Adrenal gland (tissue), 5 donors: ENCODE results near the gene TSHZ2.

Experiments used
- CTCF ChIP-seq, 6 experiments: fragments of 450-650 bp in 4 of 6; fragments of 200-600 bp in 2 of 6; sonication (generic) in 1 of 6; IDR thresholded peaks; 1 replicate in 5 of 6; 2 replicates in 1 of 6; pipeline versions ENCODE4 v1.5.1 to v1.8.0; 2016 to 2021; ENCODE audit warnings: antibody characterized with exemption in 6 of 6, mild to moderate bottlenecking in 2 of 6, moderate library complexity in 1 of 6
- POLR2A ChIP-seq, 2 donors: fragments of 450-650 bp; IDR thresholded peaks; one replicate each; pipeline ENCODE4 v1.6.1; 2017; ENCODE audit warnings: antibody characterized with exemption in 2 of 2, mild to moderate bottlenecking in 2 of 2, moderate library complexity in 1 of 2
- donor health status: DM: no; HTN: no; CAD: no.

DNA sequence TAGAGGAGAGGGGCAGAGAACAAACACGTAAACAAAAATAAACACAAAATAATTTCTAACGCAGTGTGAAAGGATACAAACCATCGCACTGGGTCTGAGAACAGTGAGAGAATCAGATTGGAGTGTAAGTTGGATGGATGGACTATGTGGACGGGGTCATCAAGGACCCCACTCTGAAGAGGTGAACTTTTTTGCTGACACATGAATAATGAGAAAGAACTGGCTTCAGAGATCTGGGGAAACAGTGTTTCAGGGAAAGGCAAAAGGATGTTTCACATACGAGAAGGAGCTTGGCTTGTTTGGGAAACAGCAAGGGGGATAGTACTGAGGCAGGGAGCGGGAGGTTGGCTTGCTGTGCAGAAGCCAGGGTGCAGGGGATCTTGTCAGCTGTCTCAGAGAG is 326.1 kb downstream of the TSHZ2 start:
- TF ChIP-seq CTCF (IDR thresholded peaks at IDR 0.05) (no peak), POLR2A (IDR thresholded peaks at IDR 0.05) (no peak)
